Measurements from ENCODE around the gene CBY1. TPM values are rescaled to one million over a fixed set of nuclear protein-coding genes. Genes with fewer than 3 reads are reported as not detected.

Gene CBY1
- polyA plus RNA-seq, 3 donors: 56.5 to 62.1 (median 58.4) TPM

GRCh38 chr22:38712486-38713207, 56.2 kb downstream of the CBY1 start:
- peak in 1 of 11 donors; percentile 51 for DNase-seq (ENCODE audit: extremely low read depth in 1 of 11, low read depth in 9 of 11, low spot score in 4 of 11)

GRCh38 chr22:38713921-38714320, 57.5 kb downstream of the CBY1 start:
- DNase-seq (ENCODE audit: extremely low read depth in 1 of 11, low read depth in 9 of 11, low spot score in 4 of 11): no peak

- no peak for DNase-seq (ENCODE audit: extremely low read depth in 1 of 11, low read depth in 9 of 11, low spot score in 4 of 11)
These were observed 58.8 kb downstream of the CBY1 start for GRCh38 chr22:38715176-38715764.

GRCh38 chr22:38715852-38716251, 59.4 kb downstream of the CBY1 start:
- no peak for DNase-seq (ENCODE audit: extremely low read depth in 1 of 11, low read depth in 9 of 11, low spot score in 4 of 11)

- DNase-seq (ENCODE audit: extremely low read depth in 1 of 11, low read depth in 9 of 11, low spot score in 4 of 11): no peak
These were observed 59.8 kb downstream of the CBY1 start for GRCh38 chr22:38716271-38716670.

- DNase-seq (ENCODE audit: extremely low read depth in 1 of 11, low read depth in 9 of 11, low spot score in 4 of 11): no peak
These were observed 60.4 kb downstream of the CBY1 start for GRCh38 chr22:38716826-38717225.

GRCh38 chr22:38717244-38717643, 60.8 kb downstream of the CBY1 start:
- DNase-seq (ENCODE audit: extremely low read depth in 1 of 11, low read depth in 9 of 11, low spot score in 4 of 11): no peak

- DNase-seq (ENCODE audit: extremely low read depth in 1 of 11, low read depth in 9 of 11, low spot score in 4 of 11): peak in 1 of 11 donors; percentile 32
These were observed 62.0 kb downstream of the CBY1 start for GRCh38 chr22:38718414-38718813.

- DNase-seq (ENCODE audit: extremely low read depth in 1 of 11, low read depth in 9 of 11, low spot score in 4 of 11): no peak
These were observed 62.8 kb downstream of the CBY1 start for GRCh38 chr22:38719196-38719595.

- DNase-seq (ENCODE audit: extremely low read depth in 1 of 11, low read depth in 9 of 11, low spot score in 4 of 11): no peak
These were observed 63.9 kb downstream of the CBY1 start for GRCh38 chr22:38720350-38720749.

- DNase-seq (ENCODE audit: extremely low read depth in 1 of 11, low read depth in 9 of 11, low spot score in 4 of 11): no peak
These were observed 65.1 kb downstream of the CBY1 start for GRCh38 chr22:38721551-38721950.

Other genes with a start within 250 kb of the CBY1 start
- gene KCNJ4, start 201.4 kb upstream of the CBY1 start, polyA plus RNA-seq (ENCODE audit: insufficient read length in 3 of 3): under 1 TPM; 0.28 to 0.30 (median 0.29) TPM
- gene KDELR3, start 188.5 kb upstream of the CBY1 start, polyA plus RNA-seq (ENCODE audit: insufficient read length in 3 of 3): 10 to 100 TPM in 2 of 3 donors, 1 to 10 TPM in 1; 9.3 to 11.6 (median 11.2) TPM
- 1,000 to 10,000 TPM in 1 of 3 donors, 100 to 1,000 TPM in 2; 809 to 1,117 (median 924) TPM for gene DDX17, start 150.3 kb upstream of the CBY1 start, polyA plus RNA-seq (ENCODE audit: insufficient read length in 3 of 3)
- 1 to 10 TPM; 5.6 to 6.1 (median 5.7) TPM for gene DMC1, start 86.5 kb upstream of the CBY1 start, polyA plus RNA-seq (ENCODE audit: insufficient read length in 3 of 3)
- 10 to 100 TPM in 1 of 3 donors, 1 to 10 TPM in 2; 5.9 to 11.6 (median 6.7) TPM for gene FAM227A, start 246 bp upstream of the CBY1 start, polyA plus RNA-seq (ENCODE audit: insufficient read length in 3 of 3)
- 100 to 1,000 TPM in 1 of 3 donors, 10 to 100 TPM in 2; 74.4 to 107 (median 97.4) TPM for gene TOMM22, start 25.3 kb downstream of the CBY1 start, polyA plus RNA-seq (ENCODE audit: insufficient read length in 3 of 3)
- 10 to 100 TPM; 41.5 to 45.3 (median 42.6) TPM for gene JOSD1, start 44.3 kb downstream of the CBY1 start, polyA plus RNA-seq (ENCODE audit: insufficient read length in 3 of 3)
- gene GTPBP1, start 49.3 kb downstream of the CBY1 start, polyA plus RNA-seq (ENCODE audit: insufficient read length in 3 of 3): 10 to 100 TPM; 38.5 to 62.3 (median 51.1) TPM
- 10 to 100 TPM; 50.4 to 72.6 (median 66.3) TPM for gene SUN2, start 99.4 kb downstream of the CBY1 start, polyA plus RNA-seq (ENCODE audit: insufficient read length in 3 of 3)
- 10 to 100 TPM; 32.7 to 39.7 (median 38.3) TPM for gene DNAL4, start 137.5 kb downstream of the CBY1 start, polyA plus RNA-seq (ENCODE audit: insufficient read length in 3 of 3)
- gene NPTXR, start 187.4 kb downstream of the CBY1 start, polyA plus RNA-seq (ENCODE audit: insufficient read length in 3 of 3): 1 to 10 TPM; 3.7 to 5.5 (median 4.3) TPM
- gene CBX6, start 215.6 kb downstream of the CBY1 start, polyA plus RNA-seq (ENCODE audit: insufficient read length in 3 of 3): 10 to 100 TPM; 34.6 to 45.5 (median 44.8) TPM